ENCODE results near the gene CPZ.
"Not testable (repeated sequence)": the region's sequence is repeated elsewhere in the genome, so short reads cannot be mapped to it uniquely, and the experiment has no call there.

Gene CPZ

DNA sequence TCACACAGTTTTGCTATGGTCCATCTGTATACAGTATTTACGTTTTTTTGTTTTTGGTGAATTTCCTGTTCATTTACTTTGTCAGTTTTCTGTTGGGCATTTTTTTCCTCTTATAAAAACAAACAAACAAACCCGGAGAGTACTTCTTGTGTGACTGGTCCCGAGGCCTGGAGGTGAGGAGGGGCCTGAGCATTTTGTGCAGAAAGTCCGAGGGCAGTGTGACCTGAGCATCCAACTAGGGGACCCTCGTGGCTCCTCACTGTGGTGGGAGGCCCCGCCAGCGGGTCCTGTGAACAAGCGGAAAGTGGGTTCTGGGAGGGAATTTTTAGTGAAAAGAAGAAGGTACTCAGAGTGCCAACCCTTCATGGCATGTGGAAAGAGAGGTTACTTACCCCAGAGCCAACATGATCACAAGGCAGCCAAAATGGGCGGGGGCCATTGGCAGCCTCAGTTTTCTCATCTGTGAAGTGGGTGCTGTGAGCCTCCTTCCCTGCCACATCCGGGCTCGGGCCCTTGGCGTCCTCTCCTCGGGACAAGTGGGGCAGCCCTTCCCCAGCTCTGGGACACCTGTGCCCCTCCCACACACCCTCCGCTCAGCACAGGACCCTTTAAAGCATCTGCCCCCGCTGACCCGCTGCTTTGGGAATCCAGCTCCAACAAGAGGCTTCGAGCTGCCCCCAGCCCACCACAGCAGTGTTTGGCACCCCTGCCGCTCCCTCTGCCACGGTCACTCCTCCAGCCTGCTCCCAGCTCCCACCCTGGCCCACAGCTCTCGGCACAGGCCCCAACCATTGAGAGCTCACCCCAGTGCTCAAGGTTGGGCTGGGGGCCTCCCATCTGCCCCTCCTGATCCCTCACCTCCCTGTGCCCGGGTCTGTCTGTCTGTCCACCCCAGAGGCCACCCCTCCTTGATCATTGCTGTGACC lies 35.2 kb upstream of the CPZ start:
- DNase-seq (ENCODE audit: low spot score), result no peak

DNA sequence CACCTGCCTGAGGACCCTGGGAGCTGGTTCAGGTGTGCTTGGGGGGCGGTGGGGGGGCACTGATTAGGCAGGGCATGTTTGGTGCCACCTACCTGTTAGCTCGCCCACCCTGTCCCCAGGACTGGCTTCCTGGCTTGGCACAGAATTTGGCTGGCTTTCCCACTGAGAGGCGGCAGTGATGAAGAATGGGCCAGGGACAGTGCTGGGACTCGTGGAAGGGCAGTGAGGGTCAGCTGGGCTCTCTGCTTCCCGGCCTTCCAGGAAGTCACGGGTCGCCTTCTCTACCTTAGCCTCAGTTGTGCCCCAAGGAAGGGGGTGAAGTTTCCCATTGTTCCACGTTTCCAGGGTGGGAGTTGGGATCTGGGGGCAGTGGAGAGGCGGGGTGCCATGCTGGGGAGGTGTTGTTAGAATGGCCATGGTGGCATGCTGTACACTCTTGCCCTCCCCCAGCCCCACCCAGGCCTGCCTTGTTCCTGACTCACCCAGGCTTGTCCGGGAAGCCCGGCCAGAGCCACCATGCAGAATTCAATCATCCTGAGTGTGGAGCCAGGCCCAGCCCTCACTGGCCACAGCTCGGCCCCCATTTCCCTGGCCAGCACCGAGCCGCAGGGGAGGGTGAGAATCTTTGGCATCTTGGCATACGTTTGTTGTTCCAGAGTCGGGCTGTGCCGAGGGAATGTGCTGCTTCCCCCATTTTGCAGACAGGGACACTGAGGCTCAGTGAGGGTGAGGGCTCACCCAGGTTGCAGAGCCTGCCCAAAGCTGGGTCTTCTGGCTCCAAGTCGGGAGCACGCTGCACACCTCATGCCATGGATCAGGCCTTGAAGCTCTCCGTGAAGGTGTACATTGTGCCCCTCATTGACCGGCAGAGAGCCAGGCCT lies 34.2 kb upstream of the CPZ start:
- no peak for DNase-seq (ENCODE audit: low spot score)

DNA sequence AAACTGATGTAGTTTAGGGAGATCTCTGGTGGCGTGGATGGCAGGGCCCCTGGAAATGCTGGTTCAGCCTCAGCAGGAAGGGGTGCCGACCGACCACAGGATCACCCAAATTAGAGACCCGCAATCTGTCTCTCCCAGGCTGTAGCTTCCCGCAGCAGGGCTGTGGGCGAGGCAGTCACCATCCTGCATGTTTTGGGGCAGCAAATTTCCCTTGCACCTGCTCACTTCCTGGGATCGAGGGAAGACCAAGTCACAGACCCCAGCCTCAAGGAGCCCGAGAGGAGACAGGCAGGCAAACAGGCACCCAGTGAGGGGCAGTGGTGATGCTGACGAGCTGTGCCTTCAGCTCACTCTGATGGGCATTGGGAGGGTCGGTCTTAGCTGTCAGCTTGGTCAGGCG lies 33.6 kb upstream of the CPZ start:
- no peak for DNase-seq (ENCODE audit: low spot score)

DNA sequence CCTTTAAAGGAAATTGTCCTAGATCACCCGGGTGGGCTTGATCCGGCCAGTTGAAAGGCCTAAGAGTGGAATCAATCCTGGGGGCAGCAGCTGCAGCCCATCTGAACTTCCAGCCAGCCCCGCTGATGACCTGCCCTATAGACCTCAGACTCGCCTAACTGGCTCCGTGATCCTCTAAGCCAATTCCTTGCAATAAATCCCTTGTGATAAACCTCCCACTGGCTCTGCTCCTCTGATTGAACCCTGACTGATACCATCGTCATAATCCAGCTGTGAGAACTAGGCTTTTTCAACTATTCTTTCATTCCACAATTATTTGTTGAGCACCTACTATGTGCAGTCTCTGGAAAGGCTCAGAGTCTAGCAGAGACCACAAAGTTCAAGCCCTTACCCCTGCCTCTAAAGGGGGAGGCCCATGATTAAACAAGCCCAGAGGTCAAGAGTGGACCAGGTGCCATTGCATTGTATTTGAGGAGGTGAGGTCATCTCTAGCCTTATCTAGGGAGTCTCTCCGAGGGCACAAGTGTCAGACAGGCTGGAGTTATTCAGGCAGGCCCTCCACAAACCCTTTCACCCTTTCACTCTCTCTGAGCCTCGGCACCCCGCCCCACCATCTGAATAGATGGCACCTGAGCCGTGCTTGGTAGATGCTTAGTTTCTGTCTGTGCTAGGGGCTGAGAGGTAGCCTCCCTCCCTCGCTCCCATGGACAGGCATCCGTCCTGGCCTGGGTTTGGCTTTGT lies 32.9 kb upstream of the CPZ start:
- no peak for DNase-seq (ENCODE audit: low spot score)

DNA sequence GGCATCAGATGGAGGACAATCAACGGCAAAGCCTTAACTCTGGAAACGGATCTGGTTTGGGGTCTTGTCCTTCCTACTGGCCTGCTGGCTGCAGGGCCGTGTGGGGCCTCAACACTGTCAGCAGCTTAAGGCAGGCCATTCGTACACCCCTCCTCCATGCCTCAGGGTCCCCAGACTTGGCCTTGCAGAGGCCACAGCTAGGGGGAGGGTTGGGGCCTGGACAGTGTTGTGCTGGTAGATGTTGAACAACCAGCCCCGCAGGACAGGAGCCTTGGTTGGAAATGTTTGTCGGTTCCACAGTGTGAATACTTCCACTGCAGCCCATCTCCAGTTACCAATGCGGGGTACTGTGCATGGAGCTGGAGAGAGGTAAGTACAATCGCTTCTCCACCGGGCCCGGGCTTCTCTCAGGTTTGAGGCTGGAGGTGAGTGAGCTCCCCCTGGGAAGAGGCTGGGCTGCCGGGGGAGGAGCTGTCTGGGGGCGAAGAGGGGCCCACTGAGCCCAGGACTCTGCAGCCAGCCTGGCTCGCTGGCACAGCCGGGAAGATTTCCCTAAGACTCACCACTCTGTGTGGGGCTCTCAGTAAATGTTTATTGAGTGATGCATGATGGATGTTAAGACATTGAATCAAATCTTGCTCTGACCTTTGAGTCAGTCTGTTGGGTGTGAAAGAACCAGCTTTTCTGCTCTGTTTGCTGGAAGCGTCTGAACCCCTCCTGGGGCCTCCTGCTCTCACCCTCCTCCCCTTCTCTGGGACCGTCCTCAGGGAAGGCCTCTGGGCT lies 32.1 kb upstream of the CPZ start:
- no peak for DNase-seq (ENCODE audit: low spot score)

DNA sequence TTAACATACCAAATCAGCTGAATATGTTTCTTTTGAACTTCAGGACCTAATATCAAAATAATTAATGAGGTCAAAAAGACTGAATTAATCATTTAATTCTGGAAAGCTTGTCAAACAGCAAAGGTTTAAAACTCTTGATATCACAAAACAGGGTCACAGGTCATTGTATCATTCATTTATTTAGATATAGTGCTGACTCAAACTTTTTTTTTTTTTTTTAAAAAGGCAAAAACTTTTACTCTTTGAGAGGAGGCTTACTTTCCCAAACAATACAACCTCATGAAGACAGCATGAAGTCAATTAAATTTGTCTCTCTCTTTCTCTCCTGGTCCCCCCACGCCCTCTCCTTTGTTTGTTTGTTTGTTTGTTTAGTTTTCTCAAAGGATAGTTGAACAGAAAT lies 28.0 kb upstream of the CPZ start:
- DNase-seq (ENCODE audit: low spot score), result no peak

DNA sequence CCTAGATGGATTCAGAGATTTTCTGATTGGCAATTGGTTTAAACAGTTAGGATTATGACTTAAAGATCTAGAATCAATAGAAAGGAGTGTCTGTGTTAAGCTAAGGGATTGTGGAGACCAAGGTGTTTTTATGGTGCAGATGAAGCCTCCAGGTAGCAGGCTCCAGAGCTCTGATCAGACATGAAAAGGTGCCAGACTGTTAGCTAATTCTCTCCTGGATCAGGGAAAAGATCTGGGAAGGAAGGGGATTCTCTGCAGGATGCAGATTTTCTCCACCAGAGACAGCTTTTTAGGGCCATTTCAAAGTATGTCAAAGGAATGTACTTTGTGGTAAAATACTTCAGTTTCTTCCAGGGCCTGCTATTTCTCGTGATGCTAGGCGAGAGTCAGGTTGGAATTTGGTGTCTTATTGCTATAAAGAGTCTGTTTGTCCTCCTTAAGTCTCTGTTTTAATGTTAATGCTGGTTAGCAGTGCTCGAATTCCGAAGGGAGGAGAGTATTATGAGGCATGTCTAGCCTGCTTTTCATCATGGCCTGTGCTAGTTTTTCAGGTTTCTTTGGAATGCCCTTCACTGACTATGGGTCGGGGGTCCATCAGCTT lies 24.4 kb upstream of the CPZ start:
- DNase-seq (ENCODE audit: low spot score), result no peak

DNA sequence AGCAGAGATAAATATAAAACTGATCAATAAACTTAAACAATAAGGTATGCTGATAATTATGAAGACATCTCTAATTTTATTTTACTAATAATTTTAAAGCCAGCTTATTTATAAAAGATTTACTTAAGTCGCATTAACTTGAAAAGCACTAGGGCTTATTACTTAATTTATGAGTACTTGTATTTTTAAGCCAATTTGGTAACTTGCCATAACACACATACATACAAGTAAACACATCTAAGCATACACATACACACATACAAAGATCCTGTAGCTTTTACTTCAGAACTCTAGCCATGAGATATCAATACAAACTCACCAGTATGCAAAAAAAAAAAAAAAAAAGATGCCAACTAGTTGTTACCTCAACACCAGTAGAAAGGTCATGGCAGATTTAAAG lies 22.4 kb upstream of the CPZ start:
- DNase-seq (ENCODE audit: low spot score), result no peak

DNA sequence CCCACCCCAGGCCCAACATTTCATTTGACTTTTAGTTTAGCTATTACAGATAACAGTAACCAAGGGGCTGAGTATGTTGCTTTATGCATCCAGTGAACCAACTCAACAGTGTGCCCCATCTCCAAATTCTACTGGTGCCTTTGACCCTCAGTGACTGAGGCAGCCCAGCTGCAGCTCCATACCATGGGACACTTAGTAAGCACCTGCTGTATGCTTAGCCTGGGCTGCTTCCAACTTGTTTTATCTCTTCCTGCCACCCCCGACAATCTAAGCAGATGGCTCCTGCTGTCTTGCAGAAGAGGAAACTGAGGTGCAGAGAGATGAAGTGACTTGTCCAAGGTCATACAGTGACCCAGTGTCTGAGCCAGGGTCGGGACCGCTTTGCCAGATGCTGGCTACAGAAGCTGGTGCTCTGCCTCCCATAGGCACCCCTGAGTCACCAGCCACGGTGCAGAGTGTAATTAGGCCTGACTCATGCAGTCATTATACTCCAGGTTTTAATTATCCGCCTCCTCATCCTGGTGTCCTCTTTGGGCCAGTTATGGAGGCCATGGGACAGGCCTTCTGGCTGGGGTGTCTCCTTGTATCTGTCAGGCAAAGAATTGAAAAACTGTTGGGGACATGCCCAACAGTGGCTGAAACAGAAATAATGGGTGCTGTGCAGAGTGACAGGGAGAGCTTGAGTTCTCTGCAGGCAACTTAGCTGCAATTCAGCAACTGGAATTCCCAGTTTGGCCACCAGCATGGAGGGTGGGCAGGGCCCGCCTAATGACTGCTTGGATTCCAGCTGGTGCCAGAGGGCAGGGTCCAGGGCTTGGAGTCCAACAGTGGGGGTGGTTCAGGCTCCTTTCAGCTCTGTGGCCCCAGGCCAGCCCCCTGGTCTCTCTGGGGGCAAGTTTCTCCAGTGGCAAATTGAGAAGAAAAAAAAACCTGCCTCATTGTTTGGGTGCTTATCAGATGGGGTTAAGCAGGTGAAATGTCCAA lies 20.6 kb upstream of the CPZ start:
- no peak for DNase-seq (ENCODE audit: low spot score)

DNA sequence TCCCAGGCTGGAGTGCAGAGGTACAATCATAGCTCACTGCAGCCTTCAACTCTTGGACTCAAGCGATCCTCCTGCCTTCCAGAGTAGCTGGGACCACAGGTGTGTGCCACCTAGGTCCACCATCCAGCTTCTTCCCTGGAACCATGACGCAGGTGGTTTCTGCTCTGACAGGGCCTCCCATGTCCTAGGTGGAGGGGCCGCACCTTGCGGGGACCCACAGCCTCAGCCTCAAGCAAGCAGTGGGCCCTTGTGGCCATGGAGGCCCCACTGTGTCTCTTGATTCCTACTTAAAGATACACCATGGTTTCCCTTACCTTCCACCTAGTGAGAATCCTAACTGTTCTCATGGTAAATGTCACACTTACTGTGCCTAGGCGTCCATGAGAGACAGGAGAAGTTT lies 19.3 kb upstream of the CPZ start:
- DNase-seq (ENCODE audit: low spot score), result no peak

DNA sequence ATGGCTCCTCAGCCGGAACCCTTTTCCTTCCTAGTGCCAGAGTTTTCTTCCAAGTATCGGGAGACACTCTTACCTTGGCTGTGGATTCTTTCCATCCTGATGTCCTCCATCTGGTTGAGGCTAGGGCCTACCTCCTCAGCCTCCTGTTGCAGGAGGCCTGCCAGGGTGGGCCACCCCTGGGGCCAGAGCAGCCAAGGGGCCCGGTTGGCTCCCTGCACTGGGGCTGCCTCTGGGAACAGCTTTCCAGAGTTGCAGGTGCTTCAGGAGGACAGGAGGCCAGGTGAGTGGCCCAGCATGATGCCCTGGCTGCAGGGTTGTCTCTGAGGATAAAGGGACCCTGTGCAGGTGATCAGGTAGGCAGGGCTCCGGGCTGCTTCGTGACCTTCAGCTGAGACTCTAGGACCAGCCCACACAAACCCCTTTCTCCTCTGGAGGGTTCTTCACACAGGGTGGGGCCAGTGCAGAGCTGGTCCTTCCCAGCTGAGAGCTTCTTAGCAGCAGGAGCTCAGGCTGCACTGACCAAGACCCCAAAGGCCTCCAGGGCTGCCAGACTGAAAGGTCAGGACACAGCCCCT lies 17.7 kb upstream of the CPZ start:
- DNase-seq (ENCODE audit: low spot score), result no peak

DNA sequence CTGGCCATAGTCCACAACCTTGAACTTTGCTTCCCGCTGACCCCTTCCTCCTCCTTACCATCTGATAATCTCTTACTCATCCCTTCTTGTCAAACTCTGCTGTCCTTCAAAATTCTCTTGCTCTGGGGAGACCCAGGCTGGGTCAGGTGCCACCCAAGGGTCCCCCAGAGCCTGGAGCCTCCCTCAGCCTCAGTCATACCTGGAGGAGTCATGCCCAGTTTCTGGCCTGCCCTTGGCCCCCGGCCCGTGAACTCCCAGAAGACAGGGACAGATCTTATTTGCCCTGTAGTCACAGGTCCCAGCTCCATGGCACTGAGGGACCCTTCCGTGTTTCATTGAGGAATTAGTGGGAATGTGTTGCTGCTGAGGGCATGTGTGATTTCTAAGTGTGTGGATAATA lies 17.1 kb upstream of the CPZ start:
- DNase-seq (ENCODE audit: low spot score), result no peak

DNA sequence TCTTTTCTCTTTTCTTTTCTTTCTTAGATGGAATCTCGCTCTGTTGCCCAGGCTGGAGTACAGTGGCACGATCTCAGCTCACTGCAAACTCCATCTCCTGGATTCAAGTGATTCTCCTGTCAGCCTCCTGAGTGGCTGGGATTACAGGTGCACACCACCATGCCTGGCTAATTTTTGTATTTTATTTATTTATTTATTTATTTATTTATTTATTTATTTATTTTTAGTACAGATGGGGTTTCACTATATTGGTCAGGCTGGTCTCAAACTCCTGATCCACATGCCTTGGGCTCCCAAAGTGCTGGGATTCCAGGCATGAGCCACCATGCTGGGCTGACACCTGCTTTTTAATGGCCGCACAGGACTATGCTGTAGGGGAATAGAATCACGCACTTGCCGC lies 16.0 kb upstream of the CPZ start:
- DNase-seq (ENCODE audit: low spot score), result not testable (repeated sequence)

DNA sequence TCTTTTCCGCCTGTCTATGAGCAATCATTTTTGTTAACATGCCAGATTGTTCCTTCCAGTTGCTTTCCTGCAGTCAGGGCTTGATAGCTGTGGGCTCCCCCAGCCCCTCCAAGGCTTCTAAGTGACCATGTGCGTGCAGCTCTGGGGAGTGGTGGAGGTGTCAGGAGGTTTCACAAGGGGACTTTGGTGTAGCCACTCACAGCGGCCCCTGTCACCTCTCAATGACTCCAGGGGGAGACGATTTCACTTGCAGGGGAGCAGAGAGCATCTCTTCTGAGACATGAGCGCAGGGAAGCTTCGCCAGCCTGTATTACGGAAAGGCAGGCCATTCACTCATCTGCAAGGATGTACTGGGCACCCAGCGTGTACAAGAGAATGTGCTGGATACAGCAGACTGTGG lies 15.5 kb upstream of the CPZ start:
- DNase-seq (ENCODE audit: low spot score), result no peak

DNA sequence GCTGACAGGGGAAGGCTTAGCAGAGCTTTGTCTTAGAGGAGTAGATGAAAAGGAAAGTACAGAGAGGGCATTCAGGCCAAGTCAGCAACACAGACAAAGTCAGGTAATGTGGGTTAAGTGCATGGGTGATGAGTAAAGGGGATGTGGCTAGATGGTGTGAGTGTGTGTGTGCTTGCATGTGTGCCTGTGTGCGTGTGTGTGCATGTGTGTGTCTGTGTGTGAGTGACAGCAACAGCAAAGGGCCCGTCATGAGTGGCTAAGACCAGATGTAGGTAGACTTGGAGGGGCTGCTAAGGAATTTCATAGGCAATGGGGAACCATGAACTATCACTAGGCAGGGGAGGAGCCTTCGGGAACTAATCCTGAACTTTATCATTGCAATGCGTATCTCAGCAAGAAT lies 14.6 kb upstream of the CPZ start:
- no peak for DNase-seq (ENCODE audit: low spot score)

DNA sequence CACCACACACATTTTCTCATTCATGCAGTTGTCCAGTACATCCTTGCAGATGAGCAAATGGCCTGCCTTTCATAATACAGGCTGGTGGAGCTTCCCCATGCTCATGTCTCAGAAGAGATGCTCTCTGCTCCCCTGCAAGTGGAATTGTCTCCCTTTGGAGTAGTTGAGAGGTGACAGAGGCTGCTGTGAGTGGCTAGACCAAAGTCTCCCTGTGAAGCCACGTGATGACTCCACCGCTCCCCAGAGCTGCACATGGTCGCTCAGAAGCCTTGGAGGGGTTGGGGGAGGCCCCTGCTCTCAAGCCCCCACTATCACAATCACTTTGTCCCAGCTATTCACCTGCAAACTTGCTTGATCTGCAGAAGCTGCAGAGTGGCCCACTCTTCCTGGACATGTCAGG lies 13.8 kb upstream of the CPZ start:
- DNase-seq (ENCODE audit: low spot score), result no peak

DNA sequence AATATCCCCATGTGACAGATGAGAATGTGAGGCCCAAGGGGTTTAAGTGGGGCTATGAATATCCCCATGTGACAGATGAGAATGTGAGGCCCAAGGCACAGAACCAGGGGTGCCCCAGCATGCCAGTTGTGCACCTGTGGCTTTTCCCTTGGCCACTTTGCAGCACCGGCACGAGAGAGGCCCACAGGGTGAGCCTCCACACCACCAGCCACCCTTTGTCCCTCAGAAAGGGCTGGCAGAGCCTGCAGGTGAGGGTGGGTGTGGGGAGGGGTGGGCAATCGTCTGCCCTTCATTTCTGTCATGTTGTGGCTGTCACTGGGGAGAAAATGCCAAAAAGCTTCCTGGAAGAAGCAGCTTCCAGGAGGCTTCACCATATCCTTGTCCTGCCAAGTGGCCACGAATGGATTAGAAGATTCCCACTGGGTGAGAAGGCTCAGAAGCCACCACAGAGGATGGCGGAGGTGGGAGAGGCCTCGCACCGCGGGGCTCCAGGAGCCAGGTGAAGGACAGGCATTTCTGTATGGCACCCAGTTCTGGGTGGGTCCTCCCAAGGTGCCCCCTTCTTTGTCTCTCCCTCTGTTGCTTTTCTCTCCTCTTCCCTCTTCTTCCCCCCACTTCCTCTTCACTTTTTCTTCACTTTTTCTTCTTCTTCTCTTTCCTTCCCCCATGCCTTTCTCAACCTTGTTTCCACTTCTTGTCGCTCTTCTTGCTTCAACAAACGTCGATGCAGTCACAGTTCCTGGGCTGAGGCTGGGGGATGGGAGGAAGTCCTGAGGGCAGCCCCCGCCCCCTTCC lies 12.8 kb upstream of the CPZ start:
- no peak for DNase-seq (ENCODE audit: low spot score)

DNA sequence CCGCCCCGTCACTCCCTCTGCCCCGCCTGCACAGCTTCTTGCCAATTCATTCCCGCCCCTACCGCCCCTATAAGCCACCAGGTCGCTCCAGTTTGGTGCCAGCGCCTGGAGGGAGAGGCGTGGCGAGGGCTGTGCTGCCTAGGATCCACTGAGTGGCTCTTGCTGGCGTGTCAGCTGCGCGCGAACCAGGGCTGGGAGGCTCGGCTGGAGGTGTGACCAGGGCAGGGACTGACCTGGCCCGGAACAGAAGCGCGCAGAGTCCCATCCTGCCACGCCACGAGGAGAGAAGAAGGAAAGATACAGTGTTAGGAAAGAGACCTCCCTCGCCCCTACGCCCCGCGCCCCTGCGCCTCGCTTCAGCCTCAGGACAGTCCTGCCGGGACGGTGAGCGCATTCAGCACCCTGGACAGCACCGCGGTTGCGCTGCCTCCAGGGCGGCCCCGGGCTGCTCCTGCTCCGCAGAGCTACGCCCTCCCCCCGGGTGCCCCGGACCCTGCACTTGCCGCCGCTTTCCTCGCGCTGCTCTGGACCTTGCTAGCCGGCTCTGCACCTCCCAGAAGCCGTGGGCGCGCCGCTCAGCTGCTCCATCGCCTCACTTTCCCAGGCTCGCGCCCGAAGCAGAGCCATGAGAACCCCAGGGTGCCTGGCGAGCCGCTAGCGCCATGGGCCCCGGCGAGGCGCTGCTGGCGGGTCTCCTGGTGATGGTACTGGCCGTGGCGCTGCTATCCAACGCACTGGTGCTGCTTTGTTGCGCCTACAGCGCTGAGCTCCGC lies 12.1 kb upstream of the CPZ start, which contains the start of gene GPR78:
GPR78 (plus strand) TSS at position 72 of the 773 bp plus-strand sequence; CDS start at position 663, 591 bp downstream.
- DNase-seq (ENCODE audit: low spot score), result no peak

Measured in putamen (tissue), 1 donor.